IMR-90 (cell line): ENCODE results near the gene PLXNC1. TPM values are rescaled to one million over a fixed set of nuclear protein-coding genes. Genes with fewer than 3 reads are reported as not detected.

Experiments used
- ATAC-seq: fragments of 200-7000 bp; cut with Tn5 transposase; 2 replicates; pipeline ENCODE4 v1.9.1; 2020; ENCODE audit warnings: low read depth, mild to moderate bottlenecking, moderate library complexity
- BruUV-seq: library from RNA; stranded (reverse); fragments of 400-500 nt; replicated peaks from 2 replicates; lab custom pipeline; 2021; lab: Mats Ljungman, UMichigan
- CTCF ChIA-PET: fragments of 300-600 bp; formaldehyde crosslinking; extraction: SDS; loops from one replicate; lab custom pipeline; 2021; ENCODE audit warnings: antibody characterized with exemption; lab: Yijun Ruan, JAX
- POLR2A ChIA-PET: fragments of 300-600 bp; sonication (Branson Sonifier 250); formaldehyde crosslinking; loops from one replicate; lab custom pipeline; 2022; ENCODE audit warnings: antibody characterized with exemption; ENCODE audit not compliant: unreplicated experiment; lab: Charles Lee
- DNase-seq: peaks from one replicate; pipeline ENCODE4 v3.0.0; 2013
- H2AFZ ChIP-seq: replicated peaks from 2 replicates; pipeline ENCODE3; 2013; ENCODE audit warnings: low read length, mild to moderate bottlenecking; ENCODE audit not compliant: poor library complexity
- H2AK5ac ChIP-seq: 2 replicates; pipeline ENCODE4 v1.6.1; 2013; ENCODE audit warnings: low read depth, low read length, inconsistent platforms
- H2AK9ac ChIP-seq: replicated peaks from 2 replicates; pipeline ENCODE3; 2013; ENCODE audit warnings: mild to moderate bottlenecking, low read depth, low read length, moderate library complexity; ENCODE audit not compliant: poor library complexity
- H2BK120ac ChIP-seq: 2 replicates; pipeline ENCODE4 v1.6.1; 2013; ENCODE audit warnings: low read depth, low read length, inconsistent platforms
- H2BK15ac ChIP-seq: 3 replicates; pipeline ENCODE4 v1.6.1; 2013; ENCODE audit warnings: low read depth, low read length, inconsistent platforms
- H2BK20ac ChIP-seq: 2 replicates; pipeline ENCODE4 v1.6.1; 2013; ENCODE audit warnings: low read depth, mild to moderate bottlenecking, inconsistent platforms, low read length, moderate library complexity
- H2BK5ac ChIP-seq: 2 replicates; pipeline ENCODE4 v1.6.1; 2013; ENCODE audit warnings: mild to moderate bottlenecking, low read depth, low read length, inconsistent platforms; ENCODE audit not compliant: poor library complexity, severe bottlenecking
- H3K14ac ChIP-seq: replicated peaks from 2 replicates; pipeline ENCODE4 v1.6.1; 2013; ENCODE audit warnings: low read depth, low read length, inconsistent platforms
- H3K18ac ChIP-seq: 2 replicates; pipeline ENCODE4 v1.6.1; 2013; ENCODE audit warnings: low read depth, low read length, control low read depth
- H3K23ac ChIP-seq: 2 replicates; pipeline ENCODE4 v1.6.1; 2013; ENCODE audit warnings: low read depth, low read length, inconsistent platforms
- H3K27ac ChIP-seq: 2 replicates; pipeline ENCODE4 v1.5.1; 2013; ENCODE audit warnings: mild to moderate bottlenecking, control low read depth, low read length; ENCODE audit not compliant: insufficient read depth
- H3K27me3 ChIP-seq: 2 replicates; pipeline ENCODE4 v1.6.1; 2013; ENCODE audit warnings: low read length; ENCODE audit not compliant: control insufficient read depth, insufficient read depth
- H3K36me3 ChIP-seq: 2 replicates; pipeline ENCODE4 v1.6.1; 2013; ENCODE audit warnings: low read length, mixed read lengths; ENCODE audit not compliant: control insufficient read depth, insufficient read depth
- H3K4ac ChIP-seq: 2 replicates; pipeline ENCODE4 v1.6.1; 2013; ENCODE audit warnings: low read depth, low read length, inconsistent platforms
- H3K4me1 ChIP-seq: 2 replicates; pipeline ENCODE4 v1.6.1; 2013; ENCODE audit warnings: low read length, mixed read lengths; ENCODE audit not compliant: control insufficient read depth, insufficient read depth
- H3K4me2 ChIP-seq: 2 replicates; pipeline ENCODE4 v1.6.1; 2013; ENCODE audit warnings: low read depth, mild to moderate bottlenecking, control low read depth, low read length, moderate library complexity
- H3K4me3 ChIP-seq: 2 replicates; pipeline ENCODE4 v1.5.1; 2013; ENCODE audit warnings: low read depth, mild to moderate bottlenecking, control low read depth, low read length, moderate library complexity; ENCODE audit not compliant: insufficient read depth
- H3K56ac ChIP-seq: 2 replicates; pipeline ENCODE4 v1.6.1; 2013; ENCODE audit warnings: low read length, inconsistent platforms; ENCODE audit not compliant: insufficient read depth; ENCODE audit errors: extremely low read depth
- H3K79me1 ChIP-seq, 2 experiments: 2 replicates each; pipeline ENCODE4 v1.6.1; 2013; ENCODE audit warnings: low read length in 2 of 2, inconsistent platforms in 1 of 2, low read depth in 1 of 2
- H3K9ac ChIP-seq: 2 replicates; pipeline ENCODE4 v1.6.1; 2013; ENCODE audit warnings: low read depth, low read length, control low read depth
- H3K9me1 ChIP-seq: 2 replicates; pipeline ENCODE4 v1.6.1; 2013; ENCODE audit warnings: low read length, inconsistent platforms; ENCODE audit not compliant: insufficient read depth
- H3K9me3 ChIP-seq: 2 replicates; pipeline ENCODE4 v1.6.1; 2013; ENCODE audit warnings: low read length; ENCODE audit not compliant: control insufficient read depth, insufficient read depth
- H4K20me1 ChIP-seq: 2 replicates; pipeline ENCODE4 v1.6.1; 2013; ENCODE audit warnings: low read length, inconsistent platforms; ENCODE audit not compliant: insufficient read depth
- H4K5ac ChIP-seq: 2 replicates; pipeline ENCODE4 v1.6.1; 2013; ENCODE audit warnings: mild to moderate bottlenecking, low read depth, low read length, control low read depth
- H4K8ac ChIP-seq, 2 experiments: 2 replicates each; pipeline ENCODE4 v1.6.1; 2013; ENCODE audit warnings: low read depth in 2 of 2, low read length in 2 of 2, control low read depth in 1 of 2, inconsistent platforms in 1 of 2
- H4K91ac ChIP-seq: 2 replicates; pipeline ENCODE4 v1.6.1; 2013; ENCODE audit warnings: low read depth, low read length, inconsistent platforms; ENCODE audit not compliant: insufficient read depth
- WGBS, 2 experiments: methylation state at CpG; one replicate each; pipeline versions ENCODE4 v1.1.5 to v1.1.7; 2013; ENCODE audit warnings: missing lambda C conversion rate in 2 of 2; ENCODE audit not compliant: insufficient read length in 1 of 2; ENCODE audit errors: extremely low coverage in 2 of 2; 5-methylcytosine and 5-hydroxymethylcytosine counted together
- dilution Hi-C: fragments of 300-500 bp; cut with HindIII; formaldehyde crosslinking; loops from one replicate; pipeline ENCODE4 v1.14.3; 2018; ENCODE audit warnings: low sequenced_read_pairs; ENCODE audit not compliant: unreplicated experiment
- in situ Hi-C: fragments of 300-500 bp; cut with MboI; formaldehyde crosslinking; loops from 3 replicates; pipeline ENCODE4 v1.14.3; 2019; ENCODE audit warnings: low sequenced_read_pairs, inconsistent platforms, mixed read lengths
- intact Hi-C: fragments of 100-400 bp; cut with micrococcal nuclease; formaldehyde crosslinking; loops from 2 replicates; pipeline ENCODE4 v1.10.0; 2022
- polyA plus RNA-seq, 3 experiments: library from polyadenylated mRNA; depleted of rRNA; stranded (reverse); fragments of >200 nt; gene quantifications; 2 replicates each; pipeline ENCODE4 v1.2.3, GENCODE V29; 2012; ENCODE audit warnings: low replicate concordance in 1 of 3
- total RNA-seq: library from RNA; depleted of rRNA; stranded (reverse); fragments of >200 nt; gene quantifications from 2 replicates; pipeline ENCODE4 v1.2.3, GENCODE V29; 2012
- TF ChIP-seq, protein P1 (sequence below): conservative IDR thresholded peaks from 2 replicates; pipeline ENCODE4 v1.5.1; 2012; ENCODE audit warnings: mild to moderate bottlenecking, low read depth, low read length, improper control_type of control experiment

PLXNC1 gene
- total and polyA plus RNA-seq, 2 of the 4 experiments (the other 2 are of a cell fraction): 1.0 to 1.6 TPM

DNA sequence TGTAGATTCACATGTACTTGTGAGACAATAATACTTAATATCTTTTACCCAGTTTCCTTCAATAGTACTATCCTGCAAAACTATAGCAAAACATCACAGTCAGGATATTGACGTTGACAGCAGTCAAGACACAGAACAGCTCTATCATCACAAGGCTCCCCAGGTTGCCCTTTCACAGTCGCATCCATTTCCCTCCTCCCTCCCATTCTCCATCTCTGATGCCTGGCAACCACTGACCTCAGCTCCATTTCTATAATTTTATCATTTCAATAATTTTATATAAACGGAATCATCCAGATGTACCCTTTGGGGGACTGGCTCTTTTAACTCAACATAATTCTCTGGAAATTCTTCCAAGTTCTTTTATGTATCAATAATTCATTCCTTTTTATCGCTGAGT, 81.5 kb downstream of the PLXNC1 start:
- intact Hi-C loops (loop anchor here (5.0 kb wide), 1 partner anchor 748 kb away; no protein-coding TSS in a partner anchor), dilution Hi-C loops (no loop called here), in situ Hi-C loops (no loop called here)
- Histone ChIP-seq H2AK9ac (no peak overlapping the region), H3K4me1 (peaks cover 5% of the 10 kb centered on the region; the same call in 1 of the 2 replicates), H4K20me1 (no peaks in the 10 kb centered on the region), H3K14ac (no peak overlapping the region), H3K4me3 (no peak overlapping the region), H2AFZ (no peak overlapping the region), H2BK20ac (no peak overlapping the region), H4K5ac (no peak overlapping the region), H2BK15ac (no peak overlapping the region), H3K27me3 (peaks cover 41% of the 10 kb centered on the region), H3K4me2 (no peak overlapping the region; the same call in 1 of the 2 replicates), H4K91ac (no peak overlapping the region), H3K36me3 (no peaks in the 10 kb centered on the region), H3K18ac (no peak overlapping the region), H3K4ac (no peak overlapping the region), H3K23ac (no peak overlapping the region), H3K79me1 (no peaks in the 10 kb centered on the region), H3K9me3 (no peaks in the 10 kb centered on the region), H3K9ac (no peak overlapping the region), H2AK5ac (no peak overlapping the region), H2BK5ac (no peak overlapping the region), H4K8ac (no peak overlapping the region), H2BK120ac (no peak overlapping the region), H3K56ac (no peak overlapping the region), H3K9me1 (no peaks in the 10 kb centered on the region; the same call in 1 of the 2 replicates), H3K27ac (no peak overlapping the region)
- ChIA-PET POLR2A (no interaction called here), CTCF (no interaction called here)
- TF ChIP-seq, protein P1, sequence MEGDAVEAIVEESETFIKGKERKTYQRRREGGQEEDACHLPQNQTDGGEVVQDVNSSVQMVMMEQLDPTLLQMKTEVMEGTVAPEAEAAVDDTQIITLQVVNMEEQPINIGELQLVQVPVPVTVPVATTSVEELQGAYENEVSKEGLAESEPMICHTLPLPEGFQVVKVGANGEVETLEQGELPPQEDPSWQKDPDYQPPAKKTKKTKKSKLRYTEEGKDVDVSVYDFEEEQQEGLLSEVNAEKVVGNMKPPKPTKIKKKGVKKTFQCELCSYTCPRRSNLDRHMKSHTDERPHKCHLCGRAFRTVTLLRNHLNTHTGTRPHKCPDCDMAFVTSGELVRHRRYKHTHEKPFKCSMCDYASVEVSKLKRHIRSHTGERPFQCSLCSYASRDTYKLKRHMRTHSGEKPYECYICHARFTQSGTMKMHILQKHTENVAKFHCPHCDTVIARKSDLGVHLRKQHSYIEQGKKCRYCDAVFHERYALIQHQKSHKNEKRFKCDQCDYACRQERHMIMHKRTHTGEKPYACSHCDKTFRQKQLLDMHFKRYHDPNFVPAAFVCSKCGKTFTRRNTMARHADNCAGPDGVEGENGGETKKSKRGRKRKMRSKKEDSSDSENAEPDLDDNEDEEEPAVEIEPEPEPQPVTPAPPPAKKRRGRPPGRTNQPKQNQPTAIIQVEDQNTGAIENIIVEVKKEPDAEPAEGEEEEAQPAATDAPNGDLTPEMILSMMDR: no peak
- WGBS, 2 experiments: no CpG with 5 or more reads among the region's 4 CpGs
- no peak for DNase-seq
- no TSS peak for BruUV-seq
- ATAC-seq: no peak
